Fibroblast of villous mesenchyme (primary cell): ENCODE measurements around the gene CEBPG. TPM values are rescaled to one million over a fixed set of nuclear protein-coding genes. Genes with fewer than 3 reads are reported as not detected.
A peak's percentile ranks its signal among the peaks of the same experiment; 100 is the strongest.

Experiments
- DNase-seq: peaks from one replicate; pipeline ENCODE4 v3.0.0-alpha.2; 2010; ENCODE audit warnings: low read depth
- H3K4me3 ChIP-seq: 2 replicates; pipeline ENCODE4 v1.5.1; 2011; ENCODE audit warnings: low read depth, mild to moderate bottlenecking, low read length
- CTCF ChIP-seq: IDR thresholded peaks from 2 replicates; pipeline ENCODE4 v1.5.1; 2012; ENCODE audit warnings: low read depth, mild to moderate bottlenecking, low read length; ENCODE audit not compliant: insufficient read depth
- total RNA-seq: library from RNA; depleted of rRNA; stranded (reverse); fragments of >200 nt; gene quantifications from 2 replicates; pipeline ENCODE4 v1.2.3, GENCODE V29; 2012

The CEBPG gene
- total RNA-seq, 1 donor, result 22.0 TPM

- TF ChIP-seq CTCF, result no peak
- H3K4me3 ChIP-seq, result no peak overlapping the region
- DNase-seq, result no peak
These were observed 56.6 kb downstream of the CEBPG start for GRCh38 chr19:33429891-33430673.

DNA sequence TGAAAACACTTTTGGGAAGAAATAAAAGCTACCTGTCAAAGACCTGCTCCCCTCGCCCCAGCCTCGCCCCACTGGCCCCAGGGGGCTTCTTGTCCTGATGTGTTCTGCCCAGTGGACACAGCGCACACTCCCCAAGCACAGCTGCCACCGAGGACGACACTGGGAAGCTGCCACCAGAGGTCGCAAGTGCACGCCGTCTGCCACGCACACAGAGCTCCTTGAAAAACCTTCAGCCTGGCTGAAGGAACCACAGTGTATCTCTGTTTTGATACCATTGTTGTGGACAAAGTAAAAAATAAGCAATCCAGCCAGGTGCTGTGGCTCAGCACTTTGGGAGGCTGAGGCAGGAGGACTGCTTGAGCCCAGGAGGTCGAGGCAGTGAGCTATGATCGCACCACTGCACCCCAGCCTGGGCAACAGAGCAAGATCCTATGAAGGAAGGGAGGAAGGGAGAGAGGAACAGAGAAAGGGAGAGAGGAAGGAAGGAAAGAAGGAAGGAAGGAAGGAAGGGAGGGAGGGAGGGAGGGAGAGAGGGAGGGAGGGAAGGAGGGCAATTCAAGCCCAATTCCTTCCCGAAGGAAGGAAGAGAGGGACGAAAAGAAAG is 57.3 kb downstream of the CEBPG start:
- peak; percentile 84 for TF ChIP-seq CTCF
- peak; percentile 61 for DNase-seq

GRCh38 chr19:33432015-33432414 is 58.5 kb downstream of the CEBPG start:
- no peak for TF ChIP-seq CTCF
- DNase-seq, result no peak
- no peak overlapping the region for H3K4me3 ChIP-seq

More for the DNA sequence above, 57.3 kb downstream of the CEBPG start:
- H3K4me3 ChIP-seq, result no peak overlapping the region

Other genes starting within 250 kb of the CEBPG start
- not detected in 2 replicates for gene WDR88, start 241.6 kb upstream of the CEBPG start, total RNA-seq
- gene LRP3, start 179.4 kb upstream of the CEBPG start, total RNA-seq, result 11.2 and 14.8 TPM in 2 replicates
- not detected in 2 replicates for gene SLC7A10, start 147.9 kb upstream of the CEBPG start, total RNA-seq
- under 0.01 TPM in 1 of 2 replicates, not detected in the other for gene CEBPA, start 71.2 kb upstream of the CEBPG start, total RNA-seq
- 66.1 and 86.0 TPM in 2 replicates for gene PEPD, start 148.1 kb downstream of the CEBPG start, total RNA-seq
- gene CHST8, start 248.2 kb downstream of the CEBPG start, total RNA-seq, result not detected in 2 replicates